Lower leg skin (tissue), 3 donors: ENCODE data around the gene SNX5.

ENCODE experiments used
- CTCF ChIP-seq, 3 donors: fragments of 450-650 bp; IDR thresholded peaks; one replicate each; pipeline ENCODE4 v1.5.1; 2016; ENCODE audit warnings: antibody characterized with exemption in 3 of 3, mild to moderate bottlenecking in 3 of 3, moderate library complexity in 2 of 3
- POLR2A ChIP-seq, 2 donors: fragments of 450-650 bp; IDR thresholded peaks; one replicate each; pipeline ENCODE4 v1.6.1; 2016 to 2017; ENCODE audit warnings: antibody characterized with exemption in 2 of 2, mild to moderate bottlenecking in 1 of 2, moderate library complexity in 1 of 2

- TF ChIP-seq CTCF (IDR thresholded peaks at IDR 0.05) = peak in 1 of 3 donors; percentile 91
- no peak for TF ChIP-seq POLR2A (IDR thresholded peaks at IDR 0.05)
Observed at GRCh38 chr20:17896771-17897369, 71.7 kb downstream of the SNX5 start.
